Smooth muscle cell (in vitro differentiated cells): ENCODE results near the gene YWHAG. TPM values are rescaled to one million over a fixed set of nuclear protein-coding genes. Genes with fewer than 3 reads are reported as not detected.
A peak's percentile ranks its signal among the peaks of the same experiment; 100 is the strongest.
"Not testable (repeated sequence)": the region's sequence is repeated elsewhere in the genome, so short reads cannot be mapped to it uniquely, and the experiment has no call there.

Experiments used
- DNase-seq: peaks from one replicate; lab custom pipeline; 2025; ENCODE audit not compliant: unreplicated experiment; lab: John Stamatoyannopoulos, UW
- H2AFZ ChIP-seq: fragments of 200-600 bp; sonication (generic); 2 replicates; pipeline ENCODE4 v1.6.0; 2016; ENCODE audit warnings: antibody characterized with exemption, low read depth, mild to moderate bottlenecking
- H3F3A ChIP-seq: fragments of 200-600 bp; sonication (generic); 2 replicates; pipeline ENCODE4 v1.6.0; 2017; ENCODE audit warnings: antibody characterized with exemption, low read depth
- H3K27ac ChIP-seq: fragments of 200-600 bp; sonication (generic); 2 replicates; pipeline ENCODE4 v1.5.1; 2016; ENCODE audit warnings: low read depth, mild to moderate bottlenecking
- H3K27me3 ChIP-seq: fragments of 200-600 bp; sonication (generic); 2 replicates; pipeline ENCODE4 v1.6.1; 2016; ENCODE audit warnings: low read depth, mild to moderate bottlenecking
- H3K36me3 ChIP-seq: fragments of 200-600 bp; sonication (generic); 2 replicates; pipeline ENCODE4 v1.5.1; 2016; ENCODE audit warnings: low read depth
- H3K4me1 ChIP-seq: fragments of 200-600 bp; sonication (generic); 2 replicates; pipeline ENCODE4 v1.5.1; 2016; ENCODE audit warnings: low read depth
- H3K4me2 ChIP-seq: fragments of 200-600 bp; sonication (generic); 2 replicates; pipeline ENCODE4 v1.6.0; 2016; ENCODE audit warnings: mild to moderate bottlenecking
- H3K4me3 ChIP-seq: fragments of 200-600 bp; sonication (generic); 2 replicates; pipeline ENCODE4 v1.5.1; 2016; ENCODE audit warnings: mild to moderate bottlenecking
- H3K79me2 ChIP-seq: fragments of 200-600 bp; sonication (generic); 2 replicates; pipeline ENCODE4 v1.6.0; 2016; ENCODE audit warnings: low read depth, mild to moderate bottlenecking
- H3K9ac ChIP-seq: fragments of 200-600 bp; sonication (generic); 2 replicates; pipeline ENCODE4 v1.6.0; 2016; ENCODE audit warnings: low read depth
- H3K9me3 ChIP-seq: fragments of 200-600 bp; sonication (generic); replicated peaks from 2 replicates; pipeline ENCODE4 v1.5.1; 2016; ENCODE audit warnings: low read depth
- H4K20me1 ChIP-seq: fragments of 200-600 bp; sonication (generic); 2 replicates; pipeline ENCODE4 v1.6.0; 2016; ENCODE audit warnings: low read depth
- WGBS: methylation state at CpG from one replicate; pipeline ENCODE4 v1.1.7; 2016; ENCODE audit warnings: low lambda C conversion rate; 5-methylcytosine and 5-hydroxymethylcytosine counted together
- polyA plus RNA-seq: library from polyadenylated mRNA; unstranded; fragments of >200 nt; fragmentation: Nextera tagmentation; extraction: Ambion mirVana; gene quantifications from 2 replicates; pipeline ENCODE4 v1.2.1, GENCODE V29; 2016
- total RNA-seq: library from RNA; depleted of rRNA; stranded (reverse); fragments of >200 nt; gene quantifications from 2 replicates; pipeline ENCODE4 v1.2.3, GENCODE V29; 2014
- TF ChIP-seq, protein P1 (sequence below): fragments of 200-600 bp; sonication (generic); IDR thresholded peaks from 2 replicates; pipeline ENCODE4 v1.5.1; 2017; ENCODE audit warnings: borderline replicate concordance, mild to moderate bottlenecking, antibody characterized with exemption; ENCODE audit not compliant: insufficient read depth, poor library complexity, severe bottlenecking

Gene YWHAG
- total and polyA plus RNA-seq, 2 experiments from 2014 or later = 17.6 to 132 TPM

DNA sequence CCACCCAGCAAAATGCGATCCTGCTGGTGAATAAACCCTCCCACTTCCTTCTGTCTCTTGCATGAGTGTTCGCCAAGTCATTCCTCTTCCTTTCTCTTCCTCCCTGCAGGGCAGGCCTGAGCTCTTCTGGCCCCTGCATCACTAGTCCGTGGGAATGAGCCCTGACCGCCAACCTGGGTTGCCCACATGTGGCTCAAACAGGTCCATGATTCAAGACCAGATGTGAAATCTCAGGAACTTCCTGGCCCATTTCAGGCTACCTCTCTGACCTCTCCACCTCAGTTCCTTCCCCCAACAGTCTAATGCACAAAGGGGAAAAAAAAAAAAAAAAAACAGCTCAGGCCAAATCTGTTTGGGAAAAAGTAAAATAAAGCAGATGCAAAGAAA is 5.4 kb upstream of the YWHAG start:
- no peak for DNase-seq
- Histone ChIP-seq H2AFZ (peak overlapping the region; percentile 8), H3K27me3 (no peaks in the 10 kb centered on the region), H3F3A (peaks cover 5% of the 10 kb centered on the region), H3K4me3 (no peak overlapping the region), H3K4me1 (peaks cover 19% of the 10 kb centered on the region), H3K27ac (peak overlapping the region; percentile 85), H3K36me3 (no peaks in the 10 kb centered on the region), H3K79me2 (no peaks in the 10 kb centered on the region), H4K20me1 (no peaks in the 10 kb centered on the region), H3K9ac (no peak overlapping the region), H3K9me3 (no peaks in the 10 kb centered on the region), H3K4me2 (peak overlapping the region; percentile 75)
- TF ChIP-seq, protein P1, sequence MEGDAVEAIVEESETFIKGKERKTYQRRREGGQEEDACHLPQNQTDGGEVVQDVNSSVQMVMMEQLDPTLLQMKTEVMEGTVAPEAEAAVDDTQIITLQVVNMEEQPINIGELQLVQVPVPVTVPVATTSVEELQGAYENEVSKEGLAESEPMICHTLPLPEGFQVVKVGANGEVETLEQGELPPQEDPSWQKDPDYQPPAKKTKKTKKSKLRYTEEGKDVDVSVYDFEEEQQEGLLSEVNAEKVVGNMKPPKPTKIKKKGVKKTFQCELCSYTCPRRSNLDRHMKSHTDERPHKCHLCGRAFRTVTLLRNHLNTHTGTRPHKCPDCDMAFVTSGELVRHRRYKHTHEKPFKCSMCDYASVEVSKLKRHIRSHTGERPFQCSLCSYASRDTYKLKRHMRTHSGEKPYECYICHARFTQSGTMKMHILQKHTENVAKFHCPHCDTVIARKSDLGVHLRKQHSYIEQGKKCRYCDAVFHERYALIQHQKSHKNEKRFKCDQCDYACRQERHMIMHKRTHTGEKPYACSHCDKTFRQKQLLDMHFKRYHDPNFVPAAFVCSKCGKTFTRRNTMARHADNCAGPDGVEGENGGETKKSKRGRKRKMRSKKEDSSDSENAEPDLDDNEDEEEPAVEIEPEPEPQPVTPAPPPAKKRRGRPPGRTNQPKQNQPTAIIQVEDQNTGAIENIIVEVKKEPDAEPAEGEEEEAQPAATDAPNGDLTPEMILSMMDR = peak; percentile 4
- WGBS = 29% methylated on average over 4 of the region's 4 CpGs

DNA sequence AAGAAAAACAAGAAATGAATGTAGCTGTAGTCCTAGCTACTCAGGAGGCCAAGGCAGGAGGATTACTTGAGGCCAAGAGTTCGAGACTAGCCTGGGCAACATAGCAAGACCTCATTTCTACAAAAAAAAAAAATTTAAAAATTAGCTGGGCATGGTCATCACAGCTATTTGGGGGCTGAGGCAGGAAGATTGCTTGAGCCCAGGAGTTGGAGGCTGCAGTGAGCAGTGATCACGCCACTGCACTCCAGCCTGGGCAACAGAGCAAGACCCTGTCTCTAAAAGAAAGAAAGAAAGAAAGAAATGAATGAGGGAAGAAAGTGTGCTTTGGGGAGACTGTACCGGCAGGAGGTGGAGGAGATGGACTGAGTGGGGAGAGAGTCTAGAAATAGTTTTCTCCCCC is 5.0 kb upstream of the YWHAG start:
- peak overlapping the region; percentile 8 for H2AFZ ChIP-seq
- not testable (repeated sequence) for H3K4me3 ChIP-seq, DNase-seq, H3K79me2 ChIP-seq, H3K27me3 ChIP-seq, H3K9me3 ChIP-seq, H4K20me1 ChIP-seq, H3F3A ChIP-seq, H3K9ac ChIP-seq, H3K36me3 ChIP-seq
- WGBS = 92% methylated on average over 3 of the region's 3 CpGs
- H3K4me2 ChIP-seq = peak overlapping the region; percentile 75
- H3K27ac ChIP-seq = peak overlapping the region; percentile 85
- H3K4me1 ChIP-seq = peaks cover 19% of the 10 kb centered on the region

GRCh38 chr7:76359978-76360638 is 1.3 kb upstream of the YWHAG start:
- Histone ChIP-seq H3K36me3 (no peaks in the 10 kb centered on the region), H3K79me2 (peaks cover 36% of the 10 kb centered on the region), H3K27ac (peak overlapping the region; percentile 99), H3K4me2 (peak overlapping the region; percentile 89), H3K27me3 (no peaks in the 10 kb centered on the region), H2AFZ (no peak overlapping the region), H3K9me3 (no peaks in the 10 kb centered on the region), H3K4me1 (peaks cover 36% of the 10 kb centered on the region), H3F3A (peaks cover 12% of the 10 kb centered on the region), H3K9ac (peak overlapping the region; percentile 100), H4K20me1 (peaks cover 31% of the 10 kb centered on the region), H3K4me3 (peak overlapping the region; percentile 87)
- TF ChIP-seq, protein P1 = no peak
- DNase-seq = no peak
- WGBS = 71% methylated on average over 17 of the region's 17 CpGs

GRCh38 chr7:76359111-76359977 is 553 bp upstream of the YWHAG start:
- H3K4me1 ChIP-seq = peaks cover 30% of the 10 kb centered on the region
- H4K20me1 ChIP-seq = peaks cover 39% of the 10 kb centered on the region
- H3K79me2 ChIP-seq = peaks cover 44% of the 10 kb centered on the region
- H3K9ac ChIP-seq = peak overlapping the region; percentile 100
- H3K36me3 ChIP-seq = no peaks in the 10 kb centered on the region
- H3K4me3 ChIP-seq = peak overlapping the region; percentile 87
- peaks cover 12% of the 10 kb centered on the region for H3F3A ChIP-seq
- peak overlapping the region; percentile 64 for H2AFZ ChIP-seq
- no peaks in the 10 kb centered on the region for H3K27me3 ChIP-seq
- peak overlapping the region; percentile 99 for H3K27ac ChIP-seq
- peak; percentile 99 for DNase-seq
- H3K9me3 ChIP-seq = no peaks in the 10 kb centered on the region
- TF ChIP-seq, protein P1 = peak; percentile 52
- WGBS = 4% methylated on average over 30 of the region's 41 CpGs
- peak overlapping the region; percentile 89 for H3K4me2 ChIP-seq
